Transverse colon (tissue), 4 donors: ENCODE data around the gene DYNAP. TPM values are rescaled to one million over a fixed set of nuclear protein-coding genes. Genes with fewer than 3 reads are reported as not detected.

Experiments used
- DNase-seq: peaks from one replicate; pipeline ENCODE4 v3.0.0-alpha.2; 2019
- H3K27ac ChIP-seq, 4 donors: fragments of 200-600 bp; sonication (generic); 2 replicates each; pipeline ENCODE4 v1.5.1; 2016 to 2018; ENCODE audit warnings: inconsistent platforms in 4 of 4
- H3K27me3 ChIP-seq: fragments of 200-600 bp; sonication (generic); 2 replicates; pipeline ENCODE4 v1.5.1; 2017; ENCODE audit warnings: inconsistent platforms
- H3K36me3 ChIP-seq, 4 donors: fragments of 200-600 bp; sonication (generic); 2 replicates each; pipeline ENCODE4 v1.5.1; 2017 to 2019; ENCODE audit warnings: inconsistent platforms in 4 of 4
- H3K4me1 ChIP-seq, 4 donors: fragments of 200-600 bp; sonication (generic); 2 replicates each; pipeline ENCODE4 v1.5.1; 2017 to 2020; ENCODE audit warnings: inconsistent platforms in 4 of 4
- H3K4me3 ChIP-seq, 4 donors: fragments of 200-600 bp; sonication (generic); 1 replicate in 1 of 4; 2 replicates in 3 of 4; pipeline versions ENCODE4 v1.5.1 to v1.6.1; 2017 to 2019; ENCODE audit warnings: inconsistent platforms in 4 of 4
- H3K9me3 ChIP-seq, 2 donors: fragments of 200-600 bp; sonication (generic); 2 replicates each; pipeline ENCODE4 v1.5.1; 2017 to 2019; ENCODE audit warnings: inconsistent platforms in 2 of 2
- EP300 ChIP-seq: sonication (generic); formaldehyde crosslinking; IDR thresholded peaks from one replicate; pipeline ENCODE4 v1.6.1; 2017; ENCODE audit warnings: antibody characterized with exemption, low read depth
- POLR2A ChIP-seq: fragments of 450-650 bp; IDR thresholded peaks from one replicate; pipeline ENCODE4 v1.6.1; 2016; ENCODE audit warnings: antibody characterized with exemption, mild to moderate bottlenecking, moderate library complexity
- POLR2AphosphoS5 ChIP-seq, 3 donors: sonication (generic); formaldehyde crosslinking; IDR thresholded peaks; one replicate each; pipeline ENCODE4 v1.6.1; 2016; ENCODE audit warnings: antibody characterized with exemption in 3 of 3
- WGBS, 2 donors: methylation state at CpG; one replicate each; pipeline ENCODE4 v1.1.5; 2018; ENCODE audit warnings: low coverage in 1 of 2; 5-methylcytosine and 5-hydroxymethylcytosine counted together
- in situ Hi-C, 4 donors: fragments of 200-750 bp; cut with MboI; loops; one replicate each; pipeline versions ENCODE4 v1.15.0 to v1.15.1; 2017; ENCODE audit warnings: low sequenced_read_pairs in 3 of 4, low pct_ligation_motif_present in 1 of 4, low pct_unique_long_range_greater_than_20kb in 1 of 4
- intact Hi-C: fragments of 100-400 bp; cut with DNase I; formaldehyde crosslinking; loops from one replicate; pipeline ENCODE4 v1.15.1; 2023; ENCODE audit warnings: low total_unique reads
- total RNA-seq, 4 donors: library from RNA; depleted of rRNA; stranded (reverse); fragments of >200 nt; gene quantifications; one replicate each; pipeline ENCODE4 v1.1.0, GENCODE V29; 2016
- TF ChIP-seq, protein P1 (sequence below), 5 experiments: fragments of 200-600 bp in 3 of 5; fragments of 450-650 bp in 2 of 5; sonication (generic) in 3 of 5; IDR thresholded peaks; 1 replicate in 2 of 5; 2 replicates in 3 of 5; pipeline ENCODE4 v1.5.1; 2016 to 2017; ENCODE audit warnings: antibody characterized with exemption in 5 of 5, inconsistent platforms in 3 of 5, mild to moderate bottlenecking in 2 of 5, moderate library complexity in 1 of 5

DYNAP gene
- total RNA-seq, 4 donors from 2014 or later: not detected

DNA sequence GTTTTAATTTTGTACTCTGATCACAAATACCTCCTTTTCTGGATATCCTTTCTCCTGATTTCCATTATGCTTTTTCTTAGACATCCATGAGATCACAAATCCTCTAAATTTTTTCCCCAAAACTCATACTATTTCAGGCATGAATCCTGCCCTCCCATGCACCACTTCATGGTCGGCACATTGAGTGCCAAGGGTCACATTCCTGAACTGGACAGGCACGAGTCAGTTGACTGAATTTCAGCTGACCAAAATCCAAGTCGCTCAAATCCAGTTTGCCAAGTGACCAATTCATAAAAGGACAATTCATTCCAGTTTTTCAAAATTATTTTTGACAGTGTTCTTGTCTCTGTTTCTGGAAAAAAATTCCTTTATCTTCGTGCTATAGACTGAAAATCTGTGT is 22.1 kb downstream of the DYNAP start:
- TF ChIP-seq POLR2AphosphoS5 (IDR thresholded peaks at IDR 0.05) (no peak), EP300 (no peak), POLR2A (no peak)
- TF ChIP-seq, protein P1, sequence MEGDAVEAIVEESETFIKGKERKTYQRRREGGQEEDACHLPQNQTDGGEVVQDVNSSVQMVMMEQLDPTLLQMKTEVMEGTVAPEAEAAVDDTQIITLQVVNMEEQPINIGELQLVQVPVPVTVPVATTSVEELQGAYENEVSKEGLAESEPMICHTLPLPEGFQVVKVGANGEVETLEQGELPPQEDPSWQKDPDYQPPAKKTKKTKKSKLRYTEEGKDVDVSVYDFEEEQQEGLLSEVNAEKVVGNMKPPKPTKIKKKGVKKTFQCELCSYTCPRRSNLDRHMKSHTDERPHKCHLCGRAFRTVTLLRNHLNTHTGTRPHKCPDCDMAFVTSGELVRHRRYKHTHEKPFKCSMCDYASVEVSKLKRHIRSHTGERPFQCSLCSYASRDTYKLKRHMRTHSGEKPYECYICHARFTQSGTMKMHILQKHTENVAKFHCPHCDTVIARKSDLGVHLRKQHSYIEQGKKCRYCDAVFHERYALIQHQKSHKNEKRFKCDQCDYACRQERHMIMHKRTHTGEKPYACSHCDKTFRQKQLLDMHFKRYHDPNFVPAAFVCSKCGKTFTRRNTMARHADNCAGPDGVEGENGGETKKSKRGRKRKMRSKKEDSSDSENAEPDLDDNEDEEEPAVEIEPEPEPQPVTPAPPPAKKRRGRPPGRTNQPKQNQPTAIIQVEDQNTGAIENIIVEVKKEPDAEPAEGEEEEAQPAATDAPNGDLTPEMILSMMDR (IDR thresholded peaks at IDR 0.05): no peak
- WGBS, 2 donors: 72 to 89% methylated on average over 4 of the region's 4 CpGs
- no peak for DNase-seq
- in situ Hi-C loops (no loop called here), intact Hi-C loops (no loop called here)
- Histone ChIP-seq H3K4me3 (no peak overlapping the region), H3K27ac (no peak overlapping the region), H3K27me3 (no peaks in the 10 kb centered on the region), H3K36me3 (no peaks in the 10 kb centered on the region), H3K4me1 (peaks cover 7 to 17% (median 9%) of the 10 kb centered on the region in 4 donors), H3K9me3 (no peaks in the 10 kb centered on the region)

DNA sequence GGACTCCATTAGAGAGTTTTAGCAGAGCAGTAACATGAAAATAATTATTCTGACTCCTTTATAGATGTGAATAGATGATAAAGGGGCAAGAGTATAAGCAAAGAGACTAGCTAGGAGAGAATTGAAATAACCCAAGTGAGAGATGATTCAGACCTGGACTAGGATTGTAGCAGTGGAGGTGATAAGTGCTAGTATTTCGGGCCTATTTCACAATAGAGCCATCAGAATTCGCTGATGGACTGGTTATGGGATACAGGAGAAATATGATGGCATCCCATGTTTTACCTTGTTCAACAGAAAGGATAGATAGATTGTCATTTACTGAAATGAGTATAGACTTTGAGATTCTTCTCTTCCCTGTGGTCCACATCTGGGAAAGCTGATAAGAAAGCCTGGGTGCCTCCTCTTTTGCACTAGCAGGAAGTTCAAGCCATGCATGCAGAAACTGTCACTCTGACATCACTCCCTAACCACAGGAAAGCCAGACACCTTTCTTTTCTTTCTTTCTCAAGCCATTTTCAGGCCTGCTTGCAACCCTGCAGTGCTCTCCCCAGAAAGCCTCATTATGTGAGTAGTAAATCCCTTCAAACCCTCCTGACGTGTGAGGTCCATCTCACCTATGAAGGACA is 25.3 kb downstream of the DYNAP start:
- 80 to 81% methylated on average over 3 of the region's 3 CpGs for WGBS, 2 donors
- in situ Hi-C loops: no loop called here
- Histone ChIP-seq H3K27ac (no peak overlapping the region), H3K9me3 (no peaks in the 10 kb centered on the region), H3K36me3 (no peaks in the 10 kb centered on the region), H3K4me3 (no peak overlapping the region), H3K27me3 (no peaks in the 10 kb centered on the region), H3K4me1 (peaks cover 3 to 8% (median 4%) of the 10 kb centered on the region in 4 donors)
- DNase-seq: no peak
- TF ChIP-seq POLR2AphosphoS5 (IDR thresholded peaks at IDR 0.05) (no peak), EP300 (no peak), POLR2A (no peak)
- TF ChIP-seq, protein P1 (IDR thresholded peaks at IDR 0.05): no peak
- intact Hi-C loops: no loop called here

DNA sequence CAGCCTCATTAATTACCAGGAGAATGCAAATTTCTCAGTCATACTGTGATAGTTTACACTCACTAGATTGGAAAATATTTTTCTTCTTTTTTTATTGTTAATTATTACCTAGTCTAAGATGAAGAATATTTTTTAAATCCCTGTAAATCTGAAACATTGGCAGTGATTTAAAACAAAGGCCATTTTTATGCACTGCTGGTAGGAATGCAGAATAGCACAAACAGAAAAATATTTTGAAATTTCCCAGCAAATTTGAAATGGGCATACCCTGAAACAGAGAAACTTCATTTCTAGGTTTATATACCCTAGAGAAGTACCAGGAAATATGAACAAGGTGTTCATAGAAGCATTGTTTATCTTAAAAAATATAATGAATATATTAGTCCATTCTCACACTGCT is 31.0 kb downstream of the DYNAP start:
- in situ Hi-C loops (no loop called here), intact Hi-C loops (no loop called here)
- Histone ChIP-seq H3K36me3 (no peaks in the 10 kb centered on the region), H3K9me3 (no peaks in the 10 kb centered on the region), H3K27me3 (no peaks in the 10 kb centered on the region), H3K4me3 (no peak overlapping the region), H3K4me1 (no peaks in the 10 kb centered on the region), H3K27ac (no peak overlapping the region)
- DNase-seq: no peak
- no peak for TF ChIP-seq POLR2AphosphoS5 (IDR thresholded peaks at IDR 0.05)
- no peak for TF ChIP-seq EP300
- TF ChIP-seq, protein P1 (IDR thresholded peaks at IDR 0.05): no peak
- TF ChIP-seq POLR2A: no peak

DNA sequence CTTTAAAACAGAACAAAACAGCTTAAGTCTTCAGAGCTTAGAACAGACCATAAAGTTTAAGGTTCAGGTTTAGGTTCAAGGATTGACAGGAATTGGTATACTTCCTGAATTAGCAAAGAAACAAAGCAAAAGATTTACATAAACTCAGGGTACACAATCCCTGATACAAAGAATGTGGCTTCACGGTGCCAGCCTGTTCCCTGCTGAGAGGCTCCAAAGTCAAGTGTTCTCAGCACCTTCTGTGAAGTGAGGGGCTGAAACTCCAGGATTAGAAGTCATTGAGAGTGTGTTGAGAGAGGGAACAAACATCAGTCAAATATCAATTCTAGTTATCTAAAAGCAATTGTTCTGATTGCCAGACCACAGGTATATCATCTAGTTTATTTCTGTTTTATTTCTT is 35.7 kb downstream of the DYNAP start:
- no peaks in the 10 kb centered on the region for H3K9me3 ChIP-seq
- no peaks in the 10 kb centered on the region for H3K4me1 ChIP-seq
- intact Hi-C loops: no loop called here
- TF ChIP-seq POLR2A (no peak), POLR2AphosphoS5 (IDR thresholded peaks at IDR 0.05) (no peak), EP300 (no peak)
- TF ChIP-seq, protein P1 (IDR thresholded peaks at IDR 0.05): no peak
- no peaks in the 10 kb centered on the region for H3K36me3 ChIP-seq
- no peak for DNase-seq
- WGBS, 2 donors: 86 to 94% methylated on average over 1 of the region's 1 CpG
- no peak overlapping the region for H3K4me3 ChIP-seq
- in situ Hi-C loops: loop anchor here in 1 of 4 donors (25.0 kb wide), 1 partner anchor 164 kb away; no protein-coding TSS in a partner anchor
- H3K27me3 ChIP-seq: no peaks in the 10 kb centered on the region
- no peak overlapping the region for H3K27ac ChIP-seq
